Right lobe of liver (tissue), 6 donors: ENCODE results near the gene IFT52. TPM values are rescaled to one million over a fixed set of nuclear protein-coding genes. Genes with fewer than 3 reads are reported as not detected.

Experiments used
- ATAC-seq, 4 donors: fragments of 200-7000 bp; cut with Tn5 transposase; one replicate each; pipeline ENCODE4 v1.9.1; 2020; ENCODE audit warnings: mild to moderate bottlenecking in 4 of 4, moderate library complexity in 4 of 4
- DNase-seq, 3 donors: peaks; one replicate each; pipeline ENCODE4 v3.0.0-alpha.2; 2020
- H3K27ac ChIP-seq, 3 donors: fragments of 200-600 bp; one replicate each; pipeline ENCODE4 v1.8.0; 2022
- H3K27me3 ChIP-seq, 2 donors: fragments of 200-600 bp; one replicate each; pipeline ENCODE4 v1.8.0; 2022
- H3K36me3 ChIP-seq, 4 donors: fragments of 200-600 bp; sonication (generic) in 1 of 4; one replicate each; pipeline versions ENCODE4 v1.5.1 to v1.8.0; 2017 to 2022; ENCODE audit warnings: control low read depth in 1 of 4
- H3K4me1 ChIP-seq, 4 donors: fragments of 200-600 bp; sonication (generic) in 1 of 4; one replicate each; pipeline versions ENCODE4 v1.5.1 to v1.8.0; 2017 to 2022; ENCODE audit warnings: control low read depth in 1 of 4
- H3K4me3 ChIP-seq, 3 donors: fragments of 200-600 bp; one replicate each; pipeline ENCODE4 v1.8.0; 2022
- H3K9me3 ChIP-seq, 4 donors: fragments of 200-600 bp; sonication (generic) in 1 of 4; one replicate each; pipeline versions ENCODE4 v1.5.1 to v1.8.0; 2017 to 2022; ENCODE audit warnings: control low read depth in 1 of 4
- CTCF ChIP-seq, 4 donors: fragments of 200-600 bp in 3 of 4; fragments of 450-650 bp in 1 of 4; IDR thresholded peaks; one replicate each; pipeline versions ENCODE4 v1.5.1 to v1.8.0; 2016 to 2022; ENCODE audit warnings: antibody characterized with exemption in 4 of 4, mild to moderate bottlenecking in 2 of 4
- POLR2A ChIP-seq: fragments of 450-650 bp; IDR thresholded peaks from one replicate; pipeline ENCODE4 v1.6.1; 2017; ENCODE audit warnings: antibody characterized with exemption, mild to moderate bottlenecking
- WGBS: methylation state at CpG from one replicate; pipeline ENCODE4 v1.1.6; 2018; ENCODE audit warnings: low coverage, low lambda C conversion rate; ENCODE audit not compliant: insufficient coverage; ENCODE audit errors: missing lambda C conversion rate; 5-methylcytosine and 5-hydroxymethylcytosine counted together
- intact Hi-C, 2 donors: fragments of 100-400 bp; cut with DNase I; formaldehyde crosslinking; loops; one replicate each; pipeline versions ENCODE4 v1.11.2 to v1.14.1; 2022
- total RNA-seq, 6 experiments: library from RNA; depleted of rRNA in 2 of 6; stranded (reverse); fragments of >200 nt in 2 of 6; fragmentation: NEBNext Ultra II Directional in 3 of 6; extraction: Animal tissue kit (Norgen Biotek cat#: 25700) in 3 of 6; gene quantifications; one replicate each; pipeline versions ENCODE4 v1.1.0 to v1.2.4, GENCODE V29; 2016 to 2023
- donor health status: DM: no; HTN: yes; CAD: no.
- donor health status: DM: no; HTN: no; CAD: no.
- donor health status: DM: no; HTN: no; CAD: no.
- donor health status: DM: no; HTN: yes; CAD: no.
- donor health status: DM: no; HTN: yes; CAD: no.

Gene IFT52
- total RNA-seq, 6 experiments from 2014 or later = 3.4 to 6.0 (median 4.1) TPM

GRCh38 chr20:43569282-43569681 lies 21.5 kb upstream of the IFT52 start:
- intact Hi-C loops = no loop called here
- WGBS = 100% methylated on average over 1 of the region's 10 CpGs
- no peak for DNase-seq
- Histone ChIP-seq H3K36me3 (peaks cover 0 to 83% (median 35%) of the 10 kb centered on the region in 4 donors), H3K27ac (no peak overlapping the region), H3K4me3 (no peak overlapping the region), H3K9me3 (no peaks in the 10 kb centered on the region), H3K27me3 (no peaks in the 10 kb centered on the region), H3K4me1 (no peaks in the 10 kb centered on the region)
- no peak for TF ChIP-seq POLR2A
- no peak for TF ChIP-seq CTCF (IDR thresholded peaks at IDR 0.05)
- no peak for ATAC-seq

GRCh38 chr20:43570496-43570895 lies 20.2 kb upstream of the IFT52 start:
- WGBS = 62% methylated on average over 3 of the region's 10 CpGs
- intact Hi-C loops = no loop called here

GRCh38 chr20:43571310-43571709 lies 19.4 kb upstream of the IFT52 start:
- ATAC-seq (no peak), DNase-seq (no peak)
- Histone ChIP-seq H3K4me1 (no peaks in the 10 kb centered on the region), H3K4me3 (no peak overlapping the region), H3K27ac (no peak overlapping the region), H3K36me3 (peaks cover 0 to 85% (median 37%) of the 10 kb centered on the region in 4 donors), H3K9me3 (no peaks in the 10 kb centered on the region), H3K27me3 (no peaks in the 10 kb centered on the region)
- no CpG with 5 or more reads among the region's 3 CpGs for WGBS
- TF ChIP-seq POLR2A = no peak
- intact Hi-C loops = no loop called here

More at GRCh38 chr20:43570496-43570895, 20.2 kb upstream of the IFT52 start:
- Histone ChIP-seq H3K4me1 (no peaks in the 10 kb centered on the region), H3K27me3 (no peaks in the 10 kb centered on the region), H3K36me3 (peaks cover 0 to 83% (median 35%) of the 10 kb centered on the region in 4 donors), H3K9me3 (no peaks in the 10 kb centered on the region), H3K4me3 (no peak overlapping the region), H3K27ac (no peak overlapping the region)
- ATAC-seq = peak in 3 of 4 donors; percentile 5 to 67 (median 16)
- TF ChIP-seq POLR2A = no peak
- no peak for TF ChIP-seq CTCF (IDR thresholded peaks at IDR 0.05)
- peak in 2 of 3 donors; percentile 68 to 71 for DNase-seq

GRCh38 chr20:43571771-43572170 lies 19.0 kb upstream of the IFT52 start:
- TF ChIP-seq CTCF (IDR thresholded peaks at IDR 0.05) (no peak), POLR2A (no peak)
- peaks cover 0 to 90% (median 37%) of the 10 kb centered on the region in 4 donors for H3K36me3 ChIP-seq
- no peaks in the 10 kb centered on the region for H3K4me1 ChIP-seq
- WGBS = no CpG with 5 or more reads among the region's 6 CpGs
- intact Hi-C loops = no loop called here
- no peaks in the 10 kb centered on the region for H3K9me3 ChIP-seq
- H3K4me3 ChIP-seq = no peak overlapping the region
- ATAC-seq = no peak
- H3K27me3 ChIP-seq = no peaks in the 10 kb centered on the region
- DNase-seq = no peak
- no peak overlapping the region for H3K27ac ChIP-seq

- DNase-seq (no peak), ATAC-seq (no peak)
- H3K9me3 ChIP-seq = no peaks in the 10 kb centered on the region
- WGBS = 100% methylated on average over 3 of the region's 8 CpGs
- intact Hi-C loops = no loop called here
- H3K4me3 ChIP-seq = no peak overlapping the region
- no peaks in the 10 kb centered on the region for H3K27me3 ChIP-seq
- H3K4me1 ChIP-seq = peaks cover 0 to 1% (median 0%) of the 10 kb centered on the region in 4 donors
- H3K27ac ChIP-seq = no peak overlapping the region
- H3K36me3 ChIP-seq = peaks cover 0 to 85% (median 33%) of the 10 kb centered on the region in 4 donors
- no peak for TF ChIP-seq POLR2A
- TF ChIP-seq CTCF (IDR thresholded peaks at IDR 0.05) = no peak
These were observed 17.8 kb upstream of the IFT52 start for GRCh38 chr20:43572891-43573290.
